GM12872 (cell line): Measurements from ENCODE around the gene CHN2.

Experiments
- TF ChIP-seq, protein P1 (sequence below): IDR thresholded peaks from 3 replicates; pipeline ENCODE4 v1.5.1; 2011; ENCODE audit warnings: low read depth, mild to moderate bottlenecking, low read length, moderate library complexity; ENCODE audit not compliant: insufficient read depth

Gene CHN2

DNA sequence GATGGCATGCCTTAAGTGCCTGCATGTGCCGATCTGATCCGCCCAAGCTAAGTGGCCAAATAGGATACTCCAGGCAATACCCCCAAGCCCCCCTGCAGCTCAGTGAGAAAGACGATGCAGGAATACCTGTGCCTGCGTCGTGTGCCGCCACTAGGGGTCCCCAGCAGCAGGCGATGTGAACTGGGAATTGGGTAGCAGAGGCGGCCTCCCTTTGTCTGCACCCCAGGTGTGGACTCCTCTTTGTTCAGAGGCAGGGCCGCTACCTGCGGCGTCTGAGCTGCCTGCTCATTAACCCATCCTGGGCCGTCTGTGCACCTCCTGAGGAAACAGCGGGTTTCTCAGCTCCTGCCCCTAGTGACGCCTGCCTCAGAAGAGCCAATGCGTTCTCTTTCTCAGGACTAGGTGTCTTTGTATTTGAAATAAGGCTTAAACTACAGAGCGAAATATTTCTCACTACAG is 4.8 kb upstream of the CHN2 start:
- TF ChIP-seq, protein P1, sequence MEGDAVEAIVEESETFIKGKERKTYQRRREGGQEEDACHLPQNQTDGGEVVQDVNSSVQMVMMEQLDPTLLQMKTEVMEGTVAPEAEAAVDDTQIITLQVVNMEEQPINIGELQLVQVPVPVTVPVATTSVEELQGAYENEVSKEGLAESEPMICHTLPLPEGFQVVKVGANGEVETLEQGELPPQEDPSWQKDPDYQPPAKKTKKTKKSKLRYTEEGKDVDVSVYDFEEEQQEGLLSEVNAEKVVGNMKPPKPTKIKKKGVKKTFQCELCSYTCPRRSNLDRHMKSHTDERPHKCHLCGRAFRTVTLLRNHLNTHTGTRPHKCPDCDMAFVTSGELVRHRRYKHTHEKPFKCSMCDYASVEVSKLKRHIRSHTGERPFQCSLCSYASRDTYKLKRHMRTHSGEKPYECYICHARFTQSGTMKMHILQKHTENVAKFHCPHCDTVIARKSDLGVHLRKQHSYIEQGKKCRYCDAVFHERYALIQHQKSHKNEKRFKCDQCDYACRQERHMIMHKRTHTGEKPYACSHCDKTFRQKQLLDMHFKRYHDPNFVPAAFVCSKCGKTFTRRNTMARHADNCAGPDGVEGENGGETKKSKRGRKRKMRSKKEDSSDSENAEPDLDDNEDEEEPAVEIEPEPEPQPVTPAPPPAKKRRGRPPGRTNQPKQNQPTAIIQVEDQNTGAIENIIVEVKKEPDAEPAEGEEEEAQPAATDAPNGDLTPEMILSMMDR: peak; percentile 85

DNA sequence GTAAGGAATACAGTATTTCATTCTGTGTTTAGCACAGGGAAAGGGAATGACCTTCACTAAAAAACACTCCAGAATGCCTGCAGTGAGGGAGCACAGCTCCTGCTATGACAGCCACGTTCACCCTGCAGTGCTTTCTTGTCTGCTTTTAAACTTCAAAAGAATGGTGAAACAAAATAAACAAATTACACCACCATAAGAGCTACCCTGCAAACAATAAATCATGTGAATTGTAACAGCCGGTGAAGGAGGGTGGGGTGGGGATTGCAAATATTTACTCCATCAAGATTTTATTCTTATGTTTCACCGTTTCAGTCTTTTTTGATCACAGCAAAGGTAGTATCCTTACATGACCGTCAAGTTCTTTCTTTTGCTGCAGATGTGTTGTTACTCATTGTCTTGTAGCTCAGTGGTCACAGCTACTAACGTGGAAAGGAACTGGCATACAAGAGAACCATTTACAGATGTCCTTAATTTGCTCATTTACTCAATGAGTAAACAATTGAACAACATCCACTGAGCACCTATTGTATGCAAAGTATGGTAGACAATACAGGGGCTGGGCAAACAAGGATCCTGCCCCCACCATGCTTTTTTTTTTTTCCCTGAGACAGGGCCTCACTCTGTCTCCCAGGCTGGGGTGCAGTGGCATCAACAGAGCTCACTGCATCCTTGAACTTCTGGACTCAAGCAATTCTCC is 4.1 kb upstream of the CHN2 start:
- TF ChIP-seq, protein P1: no peak

DNA sequence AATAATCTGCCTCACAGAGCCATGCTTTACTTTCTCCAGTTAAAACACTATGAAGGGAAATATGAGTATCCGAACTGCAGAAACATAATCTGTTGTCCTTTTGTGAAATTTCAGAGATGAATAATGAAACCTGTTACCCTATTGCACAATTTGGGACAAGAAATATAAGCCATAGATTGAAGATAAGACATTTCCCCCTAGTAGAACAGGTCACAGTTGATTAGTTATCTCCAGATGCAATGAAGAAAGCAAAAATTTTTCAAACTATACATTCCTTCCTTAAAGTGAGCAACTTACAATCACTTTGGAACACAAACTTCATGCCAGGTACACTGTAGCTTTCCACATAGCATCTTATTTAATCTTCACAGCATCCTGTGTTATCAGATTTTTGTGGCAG is 2.3 kb upstream of the CHN2 start:
- TF ChIP-seq, protein P1: no peak

DNA sequence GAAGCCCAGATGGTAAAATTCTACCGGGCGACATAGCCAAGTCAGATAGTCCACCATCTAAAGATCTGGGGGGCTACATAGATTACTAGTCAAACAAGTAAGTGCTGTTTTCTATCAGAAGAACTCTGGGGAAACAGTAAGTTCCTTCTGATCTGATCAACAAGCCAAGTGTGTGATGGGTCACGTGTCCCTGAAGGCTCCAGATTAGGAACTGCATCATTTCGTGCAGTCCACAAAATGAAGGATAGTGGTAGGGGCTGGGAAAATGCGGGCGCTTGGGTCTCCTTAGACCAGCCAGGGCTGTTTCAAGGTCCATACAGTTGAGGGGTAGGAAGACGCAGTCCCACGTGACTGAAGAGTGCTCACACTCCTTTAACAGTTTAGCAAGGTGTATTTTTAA is 1.8 kb upstream of the CHN2 start:
- TF ChIP-seq, protein P1: no peak

DNA sequence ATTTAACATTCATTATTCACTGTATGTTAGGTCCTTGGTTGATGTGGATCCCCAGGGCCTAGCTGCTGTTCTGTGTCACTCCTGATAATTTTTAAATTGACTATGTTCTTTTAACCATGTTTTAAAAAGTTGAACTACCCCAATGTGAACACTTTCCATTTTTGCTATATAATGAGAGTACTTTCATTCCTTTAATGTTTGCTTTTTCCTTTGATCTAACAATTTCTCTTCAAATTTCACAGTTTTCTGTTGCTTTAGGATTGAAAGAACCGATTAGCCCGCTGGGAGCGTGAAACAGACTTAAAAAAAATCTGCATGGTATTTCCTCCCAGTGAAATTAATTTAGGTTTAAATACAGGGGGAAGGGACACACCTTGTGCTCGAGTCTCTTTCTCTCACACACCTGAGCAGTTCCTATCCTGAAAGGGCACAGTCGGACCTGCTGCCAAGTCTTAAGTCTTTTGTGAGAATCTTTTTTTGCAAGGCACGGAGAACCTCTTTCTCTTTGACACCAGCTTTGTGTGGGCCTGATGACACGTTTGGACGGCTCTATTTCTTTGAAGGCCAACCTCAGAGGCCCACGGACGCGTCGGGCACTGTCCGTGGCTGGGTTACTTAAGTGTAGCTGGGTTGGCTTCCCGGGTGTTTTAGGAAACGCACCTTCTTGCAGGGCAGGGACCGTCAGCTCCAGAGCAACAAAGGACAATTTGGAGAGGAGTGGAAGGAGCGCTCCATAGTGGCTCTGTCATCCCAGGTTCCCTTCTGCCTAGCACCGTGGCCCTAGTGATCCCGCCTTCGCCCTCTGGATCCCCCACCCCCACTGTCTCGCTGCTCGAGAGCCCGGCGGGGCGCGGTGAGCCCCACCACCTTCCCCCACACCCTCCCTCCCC is 1.0 kb upstream of the CHN2 start:
- TF ChIP-seq, protein P1: no peak

DNA sequence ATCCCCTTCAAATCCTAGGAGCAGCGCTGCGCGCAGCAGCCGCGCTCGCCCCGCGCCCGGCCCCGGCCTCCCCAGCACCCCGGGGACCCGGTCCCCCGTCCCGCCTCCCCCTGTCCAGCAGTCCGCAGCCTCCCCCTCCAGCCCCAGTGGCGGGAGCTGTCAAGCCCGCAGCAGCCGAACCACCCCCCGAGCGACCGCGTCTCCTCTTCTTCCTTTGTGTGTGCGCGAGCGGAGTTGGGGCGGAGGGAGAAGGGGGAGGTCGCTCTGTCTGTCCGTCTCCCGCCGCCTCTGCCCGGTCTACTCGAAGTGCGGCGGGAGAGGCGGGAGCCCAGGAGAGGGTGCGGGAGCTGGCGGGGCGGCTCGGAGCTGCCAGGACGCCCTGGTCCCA is 375 bp upstream of the CHN2 start:
- TF ChIP-seq, protein P1: no peak

DNA sequence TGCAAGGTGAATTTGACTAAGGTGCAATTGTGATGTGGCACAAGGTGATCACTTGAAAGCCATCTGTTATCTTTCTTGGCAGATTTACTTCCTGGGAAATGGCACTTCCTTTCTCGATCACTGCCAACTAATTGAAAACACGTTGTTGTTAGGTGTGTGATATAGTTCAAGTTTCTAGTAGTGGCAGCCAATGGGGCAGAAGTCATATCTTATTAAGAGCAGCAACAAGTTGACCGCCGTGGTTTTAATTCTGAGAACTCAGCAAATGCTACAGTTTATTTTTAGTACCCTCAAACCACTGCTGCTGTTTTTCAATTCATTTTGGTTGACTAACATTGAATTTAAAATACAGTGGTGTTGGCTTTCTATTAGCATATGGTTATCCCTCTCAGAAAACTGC is 1.6 kb downstream of the CHN2 start:
- TF ChIP-seq, protein P1: no peak
